ENCODE results near the gene ACOXL.

The ACOXL gene

DNA sequence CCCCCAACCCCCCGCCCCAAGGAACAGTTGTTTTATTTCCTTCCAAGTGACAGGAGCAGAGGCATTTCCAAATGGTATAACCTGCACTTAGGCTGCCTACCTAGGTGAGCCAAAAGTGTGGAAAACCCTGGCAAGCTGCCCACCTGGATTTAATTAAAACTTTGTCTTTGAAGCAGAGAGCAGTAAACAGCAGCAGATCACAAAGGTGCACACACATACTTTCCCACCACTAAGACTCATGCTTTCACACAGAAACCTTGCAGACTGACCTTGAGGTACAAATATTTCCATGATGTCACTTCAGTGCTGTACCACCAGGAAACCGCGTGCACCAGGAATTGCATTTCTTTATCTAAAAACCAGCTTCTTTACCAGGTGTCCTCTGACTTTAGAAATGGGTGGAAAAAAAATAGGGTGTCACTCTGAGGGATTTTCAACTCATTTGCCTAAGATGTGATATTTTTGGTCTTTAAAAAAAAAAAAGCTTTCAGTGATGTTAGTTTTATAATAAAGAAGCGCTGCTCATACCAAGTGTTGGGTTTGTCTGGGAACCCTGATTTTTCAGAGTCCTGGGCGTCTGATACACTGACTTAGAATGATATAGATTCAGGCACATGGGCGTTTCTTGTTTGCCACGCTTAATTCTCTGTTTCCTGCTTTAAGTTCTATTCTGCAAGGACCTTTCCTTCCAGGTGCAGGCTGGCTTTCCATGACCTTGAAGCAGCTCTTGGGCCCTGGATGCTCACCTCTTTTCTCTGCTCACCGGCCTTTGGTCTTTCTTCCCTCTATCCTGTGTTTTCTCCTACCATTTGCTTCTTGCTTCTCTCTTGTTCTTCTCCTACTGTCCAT is 317.6 kb downstream of the ACOXL start:
- no peak overlapping the region for H3K4me3 ChIP-seq (ENCODE audit: low read depth, low read length)
- TF ChIP-seq CTCF (IDR thresholded peaks at IDR 0.05; ENCODE audit: borderline replicate concordance, insufficient read depth, low read depth, low read length), result no peak

- no peak overlapping the region for H3K4me3 ChIP-seq (ENCODE audit: low read depth, low read length)
- no peak for TF ChIP-seq CTCF (IDR thresholded peaks at IDR 0.05; ENCODE audit: borderline replicate concordance, insufficient read depth, low read depth, low read length)
Observed at GRCh38 chr2:111050701-111051376, 318.5 kb downstream of the ACOXL start.

DNA sequence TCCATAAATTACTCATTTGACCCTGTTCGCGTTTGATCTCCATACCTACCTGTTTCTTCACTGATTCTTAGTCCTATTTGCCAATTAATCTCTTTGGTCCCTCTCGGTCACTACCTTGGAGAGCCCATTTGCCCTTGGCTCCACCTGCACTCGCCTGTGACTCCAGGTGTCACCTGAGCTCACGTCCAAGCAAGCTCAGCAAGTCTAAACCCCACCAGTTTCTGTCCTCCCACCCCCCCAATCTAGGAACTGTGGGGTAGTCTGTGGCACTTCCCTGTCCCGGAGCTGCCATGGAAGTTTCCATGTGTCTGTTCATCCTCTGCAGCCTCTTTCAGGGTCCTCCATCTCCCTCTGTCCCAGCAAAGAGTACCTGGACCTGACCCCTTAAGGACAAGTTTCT is 320.2 kb downstream of the ACOXL start:
- no peak overlapping the region for H3K4me3 ChIP-seq (ENCODE audit: low read depth, low read length)
- TF ChIP-seq CTCF (IDR thresholded peaks at IDR 0.05; ENCODE audit: borderline replicate concordance, insufficient read depth, low read depth, low read length), result no peak

GRCh38 chr2:111053266-111053665 is 320.9 kb downstream of the ACOXL start:
- TF ChIP-seq CTCF (IDR thresholded peaks at IDR 0.05; ENCODE audit: borderline replicate concordance, insufficient read depth, low read depth, low read length), result no peak
- H3K4me3 ChIP-seq (ENCODE audit: low read depth, low read length), result no peak overlapping the region

DNA sequence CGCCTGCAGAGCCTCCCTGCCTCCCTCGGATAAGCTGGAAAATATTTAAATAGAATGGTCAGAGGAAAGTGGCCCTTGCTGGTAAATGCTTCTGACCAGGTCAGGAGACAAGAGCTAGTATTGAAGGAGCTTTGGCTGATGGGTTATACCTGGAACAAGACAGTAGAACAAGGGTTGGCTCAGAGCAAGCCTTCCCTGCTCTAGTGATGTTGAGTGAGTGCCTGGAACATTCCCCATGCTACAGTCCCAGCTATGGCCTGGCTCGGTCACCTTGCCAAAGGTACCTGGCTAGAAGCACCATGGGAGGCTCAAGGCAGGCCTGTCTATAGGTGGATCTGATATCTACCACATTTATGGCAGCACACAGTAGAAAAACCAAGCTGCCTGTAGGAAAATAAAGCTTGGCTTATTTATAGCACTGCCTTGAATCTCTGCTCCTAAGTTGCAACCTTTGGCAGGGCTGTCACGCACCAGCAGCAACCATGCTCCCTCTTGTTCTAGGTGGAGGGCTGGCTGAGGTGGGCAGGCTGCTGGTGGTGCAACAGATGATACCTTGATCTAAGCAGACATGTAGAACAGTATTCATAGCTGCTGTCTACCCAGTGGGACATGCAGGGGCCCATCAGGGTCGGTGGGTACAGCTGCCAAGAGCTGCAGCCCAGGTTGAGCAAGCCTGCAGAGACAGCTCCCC is 321.6 kb downstream of the ACOXL start:
- TF ChIP-seq CTCF (IDR thresholded peaks at IDR 0.05; ENCODE audit: borderline replicate concordance, insufficient read depth, low read depth, low read length), result no peak
- H3K4me3 ChIP-seq (ENCODE audit: low read depth, low read length), result no peak overlapping the region

DNA sequence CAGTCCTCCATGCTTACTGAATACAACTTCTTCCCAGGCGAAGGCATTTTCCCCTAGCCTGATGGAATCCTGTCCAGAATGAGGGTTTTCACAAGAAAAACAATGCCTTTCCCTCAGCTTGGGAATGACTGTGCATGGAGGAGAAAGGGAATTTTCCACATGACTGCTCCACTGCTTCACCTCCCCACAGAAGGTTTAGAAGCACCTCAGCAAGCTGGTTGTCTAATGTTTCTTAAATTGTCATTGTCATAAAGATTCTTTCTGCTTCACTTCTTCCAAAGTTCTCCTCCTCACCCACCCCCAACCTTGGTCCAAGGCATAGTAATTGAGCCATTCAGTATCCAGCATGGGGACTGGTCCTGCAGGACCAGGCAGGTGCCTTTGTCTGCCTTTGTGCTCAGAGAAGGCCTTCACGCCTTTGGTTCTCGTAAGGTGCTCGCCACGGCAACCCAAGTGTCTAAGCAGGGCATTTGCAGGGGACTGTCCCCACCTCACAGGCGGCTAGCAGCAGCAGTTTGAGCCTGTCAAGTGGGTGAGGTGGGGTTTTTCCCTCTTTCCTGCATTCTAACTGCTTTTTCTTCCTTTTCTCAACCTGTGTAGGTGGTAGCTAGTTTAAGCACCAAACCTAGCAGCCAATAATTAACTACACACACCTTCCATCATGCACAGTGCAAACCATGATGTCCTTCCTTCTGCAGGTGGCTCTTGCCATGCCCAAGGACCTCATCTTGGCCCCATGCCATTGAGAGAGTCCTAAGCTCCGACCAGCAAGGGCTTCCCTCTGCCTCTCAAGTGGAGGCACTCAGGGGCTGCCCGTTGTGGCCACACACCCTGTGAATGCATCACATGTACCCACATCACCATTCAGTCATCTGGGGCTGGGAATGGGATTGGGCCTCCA is 322.7 kb downstream of the ACOXL start:
- no peak overlapping the region for H3K4me3 ChIP-seq (ENCODE audit: low read depth, low read length)
- TF ChIP-seq CTCF (IDR thresholded peaks at IDR 0.05; ENCODE audit: borderline replicate concordance, insufficient read depth, low read depth, low read length), result no peak
